SJSA1 (cell line): Measurements from ENCODE around the gene PTPN2. TPM values are rescaled to one million over a fixed set of nuclear protein-coding genes. Genes with fewer than 3 reads are reported as not detected.
A peak's percentile ranks its signal among the peaks of the same experiment; 100 is the strongest.

Source experiments
- DNase-seq, 2 experiments: peaks; one replicate each; pipeline ENCODE4 v3.0.0-alpha.2; 2015 to 2020; ENCODE audit warnings: low spot score in 2 of 2, low read depth in 1 of 2
- H3K27ac ChIP-seq: fragments of 250-450 bp; sonication (Bioruptor Pico); 2 replicates; pipeline ENCODE4 v1.5.1; 2020; ENCODE audit warnings: mild to moderate bottlenecking, moderate library complexity
- H3K27me3 ChIP-seq: fragments of 250-450 bp; sonication (Bioruptor Pico); replicated peaks from 2 replicates; pipeline ENCODE4 v1.5.1; 2020; ENCODE audit warnings: mild to moderate bottlenecking, moderate library complexity
- H3K36me3 ChIP-seq: fragments of 250-450 bp; sonication (Bioruptor Pico); 2 replicates; pipeline ENCODE4 v1.5.1; 2020; ENCODE audit warnings: mild to moderate bottlenecking
- H3K4me1 ChIP-seq: fragments of 250-450 bp; sonication (Bioruptor Pico); replicated peaks from 2 replicates; pipeline ENCODE4 v1.6.1; 2021; ENCODE audit warnings: mild to moderate bottlenecking
- H3K4me3 ChIP-seq: fragments of 250-450 bp; sonication (Bioruptor Pico); 2 replicates; pipeline ENCODE4 v1.5.1; 2020; ENCODE audit warnings: mild to moderate bottlenecking
- H3K9me3 ChIP-seq: fragments of 250-450 bp; sonication (Bioruptor Pico); replicated peaks from 2 replicates; pipeline ENCODE4 v1.5.1; 2020; ENCODE audit warnings: mild to moderate bottlenecking
- total RNA-seq: library from RNA; depleted of rRNA; stranded (reverse); fragments of >200 nt; shearing (Covaris generic); gene quantifications from 2 replicates; pipeline ENCODE4 v1.2.3, GENCODE V29; 2014

PTPN2 gene
- total RNA-seq, 1 experiment from 2014 or later = 52.7 TPM

- DNase-seq = no peak
- no peaks in the 10 kb centered on the region for H3K9me3 ChIP-seq
- H3K4me3 ChIP-seq = no peak overlapping the region
- H3K4me1 ChIP-seq = peaks cover 11% of the 10 kb centered on the region
- H3K36me3 ChIP-seq = peaks cover 21% of the 10 kb centered on the region
- no peak overlapping the region for H3K27ac ChIP-seq
- H3K27me3 ChIP-seq = no peaks in the 10 kb centered on the region
Observed at GRCh38 chr18:12858991-12859390, 25.0 kb downstream of the PTPN2 start.

- Histone ChIP-seq H3K27ac (no peak overlapping the region), H3K4me1 (peaks cover 10% of the 10 kb centered on the region), H3K27me3 (no peaks in the 10 kb centered on the region), H3K9me3 (no peaks in the 10 kb centered on the region), H3K36me3 (peaks cover 21% of the 10 kb centered on the region), H3K4me3 (no peak overlapping the region)
- DNase-seq = no peak
Observed at GRCh38 chr18:12857991-12858544, 26.0 kb downstream of the PTPN2 start.

- H3K27me3 ChIP-seq = no peaks in the 10 kb centered on the region
- H3K4me3 ChIP-seq = no peak overlapping the region
- peaks cover 21% of the 10 kb centered on the region for H3K36me3 ChIP-seq
- no peaks in the 10 kb centered on the region for H3K9me3 ChIP-seq
- no peak overlapping the region for H3K27ac ChIP-seq
- DNase-seq = no peak
- H3K4me1 ChIP-seq = peaks cover 4% of the 10 kb centered on the region
Observed at GRCh38 chr18:12857215-12857905, 26.7 kb downstream of the PTPN2 start.

DNA sequence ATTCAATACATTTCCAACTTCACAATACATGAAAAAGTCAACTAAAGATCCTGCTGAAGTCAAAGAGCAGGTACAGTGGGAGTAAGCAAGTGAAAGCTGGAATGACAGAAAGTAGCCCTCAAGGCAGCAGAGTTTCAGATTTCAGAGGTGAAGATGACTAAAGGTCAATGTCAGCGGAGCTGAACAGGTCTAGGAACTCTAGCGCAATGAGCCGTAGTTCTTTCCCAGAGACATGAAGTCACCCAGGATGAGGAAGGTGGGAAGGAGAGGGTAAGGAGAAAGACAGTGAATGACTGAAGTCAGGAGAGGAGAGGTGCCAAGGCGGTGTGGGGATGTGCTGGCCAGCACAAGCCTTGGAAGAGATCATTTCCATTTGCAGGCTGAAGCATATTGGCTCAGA is 28.1 kb downstream of the PTPN2 start:
- no peak overlapping the region for H3K4me3 ChIP-seq
- no peak overlapping the region for H3K27ac ChIP-seq
- no peaks in the 10 kb centered on the region for H3K9me3 ChIP-seq
- H3K4me1 ChIP-seq = peaks cover 11% of the 10 kb centered on the region
- no peaks in the 10 kb centered on the region for H3K27me3 ChIP-seq
- peaks cover 24% of the 10 kb centered on the region for H3K36me3 ChIP-seq
- no peak for DNase-seq

- peaks cover 26% of the 10 kb centered on the region for H3K36me3 ChIP-seq
- no peak overlapping the region for H3K4me3 ChIP-seq
- H3K27ac ChIP-seq = no peak overlapping the region; the same call in 1 of the 2 replicates
- peaks cover 11% of the 10 kb centered on the region for H3K4me1 ChIP-seq
- no peaks in the 10 kb centered on the region for H3K9me3 ChIP-seq
- no peaks in the 10 kb centered on the region for H3K27me3 ChIP-seq
- DNase-seq = no peak
Observed at GRCh38 chr18:12852566-12853315, 31.3 kb downstream of the PTPN2 start.

GRCh38 chr18:12851716-12852115 is 32.3 kb downstream of the PTPN2 start:
- H3K36me3 ChIP-seq = peaks cover 20% of the 10 kb centered on the region
- no peak overlapping the region for H3K4me3 ChIP-seq
- peak overlapping the region; percentile 17 for H3K27ac ChIP-seq
- no peaks in the 10 kb centered on the region for H3K27me3 ChIP-seq
- H3K4me1 ChIP-seq = peaks cover 11% of the 10 kb centered on the region
- DNase-seq = peak in 1 of 2 experiments; percentile 18
- no peaks in the 10 kb centered on the region for H3K9me3 ChIP-seq

- Histone ChIP-seq H3K4me1 (peaks cover 19% of the 10 kb centered on the region), H3K9me3 (no peaks in the 10 kb centered on the region), H3K4me3 (no peak overlapping the region), H3K36me3 (peaks cover 10% of the 10 kb centered on the region; the same call in 1 of the 2 replicates), H3K27ac (no peak overlapping the region), H3K27me3 (no peaks in the 10 kb centered on the region)
- DNase-seq = no peak
Observed at GRCh38 chr18:12849548-12849947, 34.5 kb downstream of the PTPN2 start.

DNA sequence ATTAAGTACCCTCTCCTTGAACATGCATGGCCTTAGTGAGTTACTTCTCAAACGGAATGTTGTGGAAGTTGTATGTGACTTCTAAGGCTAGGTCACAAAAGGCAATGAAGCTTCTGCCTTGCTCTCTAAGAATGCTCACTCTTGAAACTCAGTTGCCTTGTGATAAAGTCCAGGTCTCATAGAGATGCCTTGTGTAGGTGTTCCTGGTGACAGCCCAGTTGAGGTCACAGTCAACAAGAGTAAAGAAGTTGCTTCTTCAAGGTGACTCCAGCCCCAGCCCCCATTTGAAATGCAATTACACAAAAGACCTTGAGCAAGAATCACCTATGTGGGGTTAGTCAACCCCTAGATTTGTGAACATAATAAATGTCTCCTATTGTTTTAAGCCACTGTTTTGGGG is 35.6 kb downstream of the PTPN2 start:
- H3K27me3 ChIP-seq = no peaks in the 10 kb centered on the region
- H3K4me3 ChIP-seq = no peak overlapping the region
- H3K9me3 ChIP-seq = no peaks in the 10 kb centered on the region
- no peak overlapping the region for H3K27ac ChIP-seq
- DNase-seq = no peak
- peaks cover 10% of the 10 kb centered on the region; the same call in 1 of the 2 replicates for H3K36me3 ChIP-seq
- H3K4me1 ChIP-seq = peaks cover 30% of the 10 kb centered on the region

GRCh38 chr18:12844391-12844790 is 39.6 kb downstream of the PTPN2 start:
- Histone ChIP-seq H3K4me3 (no peak overlapping the region), H3K9me3 (no peaks in the 10 kb centered on the region), H3K27me3 (no peaks in the 10 kb centered on the region), H3K36me3 (peaks cover 13% of the 10 kb centered on the region), H3K27ac (peak overlapping the region; percentile 93), H3K4me1 (peaks cover 50% of the 10 kb centered on the region)
- DNase-seq = no peak

DNA sequence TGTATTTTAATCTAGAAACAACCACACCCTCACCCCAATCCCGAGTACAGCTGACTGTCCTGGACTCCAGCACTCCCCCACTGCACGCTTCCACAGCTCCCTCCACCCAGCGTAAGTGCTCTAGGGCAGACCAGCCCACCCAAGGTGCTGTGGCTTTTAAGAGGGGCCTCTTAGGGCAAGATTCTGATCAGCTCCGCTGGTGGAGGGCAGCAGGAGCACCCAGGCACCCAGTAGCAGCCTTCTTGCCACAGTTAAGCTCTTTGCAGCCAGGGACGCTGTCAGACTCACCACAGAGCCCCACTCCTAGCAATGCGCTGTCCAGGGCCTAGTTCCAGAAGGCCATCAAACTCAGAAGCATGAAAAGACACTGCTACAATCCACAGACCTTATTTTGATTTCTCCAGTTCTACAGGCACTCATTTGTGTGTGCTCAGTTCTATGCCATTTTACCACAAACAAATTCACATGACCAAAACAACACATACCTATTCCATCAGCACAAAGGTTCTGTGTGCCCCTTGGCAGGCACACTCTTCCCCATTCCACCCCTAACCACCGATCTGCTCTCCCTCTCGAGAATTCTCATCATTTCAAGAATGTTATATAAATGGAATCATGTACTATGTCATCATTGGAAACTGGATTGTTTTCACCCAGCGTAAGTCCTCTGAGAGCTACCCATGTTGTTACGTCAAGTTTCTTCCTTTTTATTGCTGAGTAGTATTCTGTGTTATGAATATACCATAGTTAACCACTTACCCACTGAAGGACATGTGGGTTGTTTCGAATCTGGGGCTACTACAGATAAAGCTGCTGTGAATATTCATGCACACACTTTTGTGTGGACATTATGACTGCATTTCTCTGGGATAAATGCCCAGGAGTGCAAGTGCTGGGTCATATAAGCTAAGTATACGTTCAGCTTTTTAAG is 40.4 kb downstream of the PTPN2 start:
- no peaks in the 10 kb centered on the region for H3K27me3 ChIP-seq
- peak overlapping the region; percentile 93 for H3K27ac ChIP-seq
- peaks cover 55% of the 10 kb centered on the region for H3K4me1 ChIP-seq
- H3K36me3 ChIP-seq = peaks cover 12% of the 10 kb centered on the region
- peak overlapping the region; percentile 27 for H3K4me3 ChIP-seq
- peak; percentile 88 to 95 for DNase-seq
- H3K9me3 ChIP-seq = no peaks in the 10 kb centered on the region

GRCh38 chr18:12842459-12843380 is 41.3 kb downstream of the PTPN2 start:
- Histone ChIP-seq H3K4me1 (peaks cover 64% of the 10 kb centered on the region), H3K27ac (peak overlapping the region; percentile 93), H3K4me3 (peak overlapping the region; percentile 27), H3K36me3 (peaks cover 8% of the 10 kb centered on the region), H3K27me3 (no peaks in the 10 kb centered on the region), H3K9me3 (no peaks in the 10 kb centered on the region)
- peak; percentile 69 to 85 for DNase-seq

GRCh38 chr18:12841070-12841469 is 43.0 kb downstream of the PTPN2 start:
- Histone ChIP-seq H3K27ac (no peak overlapping the region), H3K4me1 (peaks cover 72% of the 10 kb centered on the region), H3K27me3 (no peaks in the 10 kb centered on the region), H3K9me3 (no peaks in the 10 kb centered on the region), H3K36me3 (peaks cover 14% of the 10 kb centered on the region), H3K4me3 (no peak overlapping the region)
- peak in 1 of 2 experiments; percentile 15 for DNase-seq
